GM18519 (cell line): ENCODE results near the gene KRTAP24-1.

ENCODE experiments used
- ATAC-seq: cut with Tn5 transposase; IDR thresholded peaks from one replicate; pipeline ENCODE4 v1.9.1; 2021; ENCODE audit warnings: mild to moderate bottlenecking, moderate library complexity; ENCODE audit not compliant: unreplicated experiment, low FRiP score

The KRTAP24-1 gene

DNA sequence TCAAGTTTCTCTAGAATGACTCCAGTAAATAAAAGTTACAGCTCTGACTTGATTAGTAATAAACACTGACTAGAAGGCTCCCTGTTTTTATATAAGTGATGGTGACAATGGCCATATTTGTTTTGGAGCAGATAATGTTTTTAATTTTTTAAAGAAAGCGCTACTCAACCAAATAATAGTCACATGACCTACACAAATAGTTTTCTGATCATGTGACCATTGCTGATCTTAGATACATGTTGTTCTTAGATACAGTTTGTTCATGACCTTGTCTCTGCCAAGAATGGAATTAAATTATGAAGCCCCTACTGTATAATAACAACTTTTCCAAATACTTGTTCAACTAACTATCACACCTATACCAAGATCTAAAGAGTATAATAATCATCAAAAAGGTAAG, 44.6 kb downstream of the KRTAP24-1 start:
- ATAC-seq, result no peak

DNA sequence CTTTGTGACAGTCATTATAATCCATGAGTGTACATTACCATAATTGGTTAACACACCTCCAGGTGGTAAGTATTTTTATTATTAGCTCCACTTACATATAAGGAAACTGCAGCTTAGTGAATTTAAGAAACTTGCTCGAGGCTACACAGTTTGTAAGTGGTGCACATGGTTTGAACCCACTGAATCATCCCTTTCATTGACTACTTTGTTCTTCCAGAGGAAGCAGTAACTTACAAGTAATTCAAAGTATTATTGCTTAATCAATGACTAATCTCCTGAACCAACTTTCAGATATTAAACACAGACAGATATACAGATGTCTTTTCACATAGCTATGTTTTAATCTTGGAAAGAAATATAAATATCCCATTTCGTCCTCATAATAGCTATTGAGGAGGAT, 48.1 kb downstream of the KRTAP24-1 start:
- no peak for ATAC-seq

DNA sequence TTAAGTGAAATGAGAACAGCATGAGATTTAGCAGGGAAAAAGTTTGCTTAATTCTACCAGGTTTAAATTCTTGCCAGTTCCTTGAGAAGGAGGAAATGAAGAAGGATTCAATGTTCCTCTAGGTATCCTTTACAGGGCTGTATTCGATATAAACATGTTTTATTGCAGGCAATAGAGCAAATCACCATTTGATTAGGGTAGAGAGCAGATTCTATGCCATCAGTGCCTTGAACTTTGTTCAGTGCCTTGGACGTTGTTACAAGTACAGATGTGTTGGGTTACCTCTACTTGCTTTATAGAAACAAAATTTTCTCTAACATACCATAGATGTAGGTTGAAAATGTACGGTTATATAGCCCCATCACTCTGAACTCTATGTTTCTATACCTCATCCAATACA, 48.7 kb downstream of the KRTAP24-1 start:
- no peak for ATAC-seq

DNA sequence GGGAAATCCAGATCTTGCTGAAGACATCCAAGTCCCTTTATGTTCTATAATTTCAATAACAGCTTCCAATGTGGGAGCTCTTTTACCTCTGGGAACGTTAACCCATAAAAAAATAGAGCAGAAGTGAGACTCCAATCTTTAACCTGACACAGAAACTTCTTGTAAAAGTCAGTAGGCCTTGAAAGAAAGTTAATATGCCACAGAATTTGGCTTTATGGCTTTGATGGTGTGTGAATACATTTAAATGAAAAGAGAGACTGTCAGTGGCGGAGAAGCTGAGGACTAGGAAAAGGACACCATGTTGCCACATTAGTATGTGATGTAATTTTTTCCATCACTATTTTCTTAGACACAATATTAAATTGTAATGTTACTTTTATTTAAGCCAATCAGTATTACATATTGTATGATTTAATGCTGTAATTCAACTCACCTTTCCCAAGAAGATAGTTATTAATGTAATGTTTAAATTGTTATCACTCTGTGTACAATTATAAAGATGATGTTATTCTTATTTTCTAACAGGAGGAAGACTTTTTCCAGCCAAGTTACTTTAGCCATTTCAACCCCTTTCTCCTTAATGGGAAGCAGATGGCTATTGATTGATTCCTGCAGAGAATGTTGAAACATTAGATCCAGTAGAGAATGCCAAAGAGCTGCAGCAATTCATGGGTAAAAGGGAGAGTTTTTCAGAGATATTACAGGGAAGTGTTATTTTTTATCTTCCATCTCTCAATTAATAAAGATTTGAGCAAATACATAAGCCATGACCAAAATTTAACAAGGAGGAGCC, 49.3 kb downstream of the KRTAP24-1 start:
- ATAC-seq, result no peak

DNA sequence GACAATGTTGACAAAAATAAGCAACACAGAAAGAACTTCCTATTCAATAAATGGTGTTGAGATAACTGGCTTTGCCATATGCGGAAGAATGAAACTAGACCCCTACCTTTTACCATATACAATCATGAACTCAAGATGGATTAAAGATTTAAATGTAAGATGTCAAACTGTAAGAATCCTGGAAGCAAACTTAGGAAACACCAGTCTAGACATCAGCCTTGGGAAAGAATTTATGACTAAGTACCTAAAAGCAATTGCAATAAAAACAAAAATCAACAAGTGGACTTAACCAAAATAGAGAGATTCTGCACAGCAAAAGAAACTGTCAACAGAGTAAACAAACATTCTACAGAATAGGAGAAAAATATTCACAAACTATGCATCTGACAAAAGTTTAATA, 50.7 kb downstream of the KRTAP24-1 start:
- no peak for ATAC-seq
